CD4-positive, alpha-beta T cell (primary cell): Measurements from ENCODE around the gene DNPH1. TPM values are rescaled to one million over a fixed set of nuclear protein-coding genes. Genes with fewer than 3 reads are reported as not detected.

ENCODE experiments used
- ATAC-seq: fragments of 200-7000 bp; cut with Tn5 transposase; one replicate; pipeline ENCODE4 v1.10.0; 2022; ENCODE audit warnings: mild to moderate bottlenecking; ENCODE audit not compliant: poor library complexity
- CTCF ChIA-PET: fragments of 350-600 bp; sonication (Branson Sonifier 250); formaldehyde crosslinking; loops from one replicate; lab custom pipeline; 2021; ENCODE audit warnings: antibody characterized with exemption, inconsistent platforms; lab: Charles Lee
- POLR2A ChIA-PET: fragments of 350-600 bp; sonication (Branson Sonifier 250); formaldehyde crosslinking; loops from one replicate; lab custom pipeline; 2021; ENCODE audit warnings: antibody characterized with exemption, inconsistent platforms; lab: Charles Lee
- DNase-seq, 14 experiments: peaks; one replicate each; pipeline ENCODE4 v3.0.0-alpha.2; 2013 to 2020; ENCODE audit warnings: mixed read lengths in 2 of 14
- H3K27ac ChIP-seq, 2 donors: one replicate each; pipeline versions ENCODE4 v1.5.1 to v1.7.0; 2013; ENCODE audit warnings: low read length in 2 of 2, low read depth in 1 of 2, mild to moderate bottlenecking in 1 of 2
- H3K27me3 ChIP-seq, 2 experiments: 1 replicate in 1 of 2; 2 replicates in 1 of 2; pipeline versions ENCODE4 v1.6.1 to v1.7.0; 2013; ENCODE audit warnings: low read length in 2 of 2, control low read depth in 1 of 2, mild to moderate bottlenecking in 1 of 2, moderate library complexity in 1 of 2; ENCODE audit not compliant: insufficient read depth in 2 of 2, control insufficient read depth in 1 of 2
- H3K36me3 ChIP-seq: one replicate; pipeline ENCODE4 v1.6.1; 2013; ENCODE audit warnings: low read length, control low read depth; ENCODE audit not compliant: insufficient read depth
- H3K4me1 ChIP-seq: one replicate; pipeline ENCODE4 v1.6.1; 2013; ENCODE audit warnings: low read length, control low read depth; ENCODE audit not compliant: insufficient read depth
- H3K4me3 ChIP-seq: one replicate; pipeline ENCODE4 v1.5.1; 2013; ENCODE audit warnings: mild to moderate bottlenecking, low read length, moderate library complexity
- H3K9me3 ChIP-seq, 2 experiments: 1 replicate in 1 of 2; 2 replicates in 1 of 2; pipeline versions ENCODE4 v1.6.1 to v1.7.0; 2013; ENCODE audit warnings: low read length in 2 of 2, mild to moderate bottlenecking in 2 of 2, control low read depth in 1 of 2, moderate library complexity in 1 of 2; ENCODE audit not compliant: control insufficient read depth in 1 of 2, insufficient read depth in 1 of 2
- H3K27ac Mint-ChIP-seq: one replicate; pipeline ENCODE4 v1.8.0; 2020; ENCODE audit warnings: mixed read lengths
- H3K27me3 Mint-ChIP-seq: one replicate; pipeline ENCODE4 v1.8.0; 2021; ENCODE audit warnings: mixed read lengths
- H3K36me3 Mint-ChIP-seq: one replicate; pipeline ENCODE4 v1.8.0; 2021; ENCODE audit warnings: low read depth, mixed read lengths
- H3K4me1 Mint-ChIP-seq: one replicate; pipeline ENCODE4 v1.8.0; 2021; ENCODE audit warnings: low read depth, mixed read lengths
- H3K4me3 Mint-ChIP-seq: one replicate; pipeline ENCODE4 v1.8.0; 2020; ENCODE audit warnings: mild to moderate bottlenecking, mixed read lengths
- H3K9me3 Mint-ChIP-seq: one replicate; pipeline ENCODE4 v1.8.0; 2020; ENCODE audit warnings: mixed read lengths
- CTCF ChIP-seq: fragments of 200-600 bp; IDR thresholded peaks from one replicate; pipeline ENCODE4 v1.8.0; 2022; ENCODE audit warnings: antibody characterized with exemption, mild to moderate bottlenecking
- intact Hi-C, 2 experiments: fragments of 100-400 bp; cut with DNase I in 1 of 2; cut with micrococcal nuclease in 1 of 2; formaldehyde crosslinking; loops; one replicate each; pipeline versions ENCODE4 v1.15.1 to v1.9.0; 2023 to 2025; cut with DNase I, micrococcal nuclease
- total RNA-seq, 174 experiments: library from RNA in 2 of 174; stranded (reverse) in 2 of 174; gene quantifications; one replicate each; pipeline ENCODE4 v1.2.3 and lab custom pipeline; 2021 to 2026

The DNPH1 gene
- total RNA-seq, 2 experiments from 2014 or later = 27.3 to 30.6 TPM

GRCh38 chr6:43181942-43182860 lies 47.1 kb downstream of the DNPH1 start, which contains the start of gene CUL9:
Gene CUL9, plus strand, starts transcription at chr6:43182196. Its CDS starts 2,115 bp downstream, at chr6:43184311.
- Mint-ChIP-seq H3K27me3 (no peaks in the 10 kb centered on the region), H3K36me3 (peaks cover 55% of the 10 kb centered on the region), H3K27ac (peak within 1 kb of the TSS; percentile 75), H3K9me3 (no peaks in the 10 kb centered on the region), H3K4me3 (peak within 1 kb of the TSS; percentile 92), H3K4me1 (peaks cover 56% of the 10 kb centered on the region)
- peak; percentile 45 to 90 (median 74) for DNase-seq
- Histone ChIP-seq H3K27ac (peak within 1 kb of the TSS; percentile 64 to 68), H3K4me1 (peaks cover 53% of the 10 kb centered on the region), H3K36me3 (peaks cover 40% of the 10 kb centered on the region), H3K9me3 (no peaks in the 10 kb centered on the region), H3K4me3 (peak within 1 kb of the TSS; percentile 86), H3K27me3 (no peaks in the 10 kb centered on the region)
- TF ChIP-seq CTCF = no peak
- peak; percentile 87 for ATAC-seq
- CTCF ChIA-PET = interaction anchor here (0.6 to 1.9 kb wide), 3 partner anchors 7 to 216 kb away, joined by 3 to 11 read pairs (median 3); partner anchors contain the start of gene DNPH1
- intact Hi-C loops = loop anchor here (1.0 to 5.0 kb wide), 4 partner anchors 8 to 295 kb away; partner anchors contain the start of genes DNPH1 (in 1 of the 2), SRF (in 1 of the 2) and TJAP1 (in 1 of the 2)
- POLR2A ChIA-PET = interaction anchor here (0.8 to 1.9 kb wide), 15 partner anchors 8 to 543 kb away, joined by 3 to 20 read pairs (median 3); partner anchors contain the start of genes CNPY3, CUL7, DNPH1 and KLHDC3

DNA sequence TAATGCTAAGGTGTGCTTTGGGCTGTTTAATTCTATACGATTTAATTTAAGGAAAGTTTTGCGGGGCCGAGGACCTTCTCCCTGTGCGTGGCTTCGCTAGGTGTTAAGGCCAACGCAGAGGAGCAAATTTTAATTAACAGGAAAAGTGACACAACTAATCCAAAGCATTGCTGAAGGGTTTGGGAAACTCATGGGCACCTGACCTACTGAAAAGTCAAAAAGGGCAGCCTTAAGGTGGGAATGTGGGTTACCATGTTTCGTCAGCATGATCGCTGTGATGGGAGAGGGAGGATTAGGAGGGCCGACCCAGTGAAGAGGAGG lies 47.7 kb downstream of the DNPH1 start:
- intact Hi-C loops = loop anchor here in 1 of 2 experiments (5.0 kb wide), 1 partner anchor 296 kb away; the partner anchor contains the start of gene TJAP1
- Histone ChIP-seq H3K36me3 (peaks cover 39% of the 10 kb centered on the region), H3K27ac (peak overlapping the region; percentile 64 to 68), H3K9me3 (no peaks in the 10 kb centered on the region), H3K27me3 (no peaks in the 10 kb centered on the region), H3K4me1 (peaks cover 48% of the 10 kb centered on the region), H3K4me3 (peak overlapping the region; percentile 86)
- ATAC-seq (no peak), DNase-seq (no peak)
- POLR2A ChIA-PET = interaction anchor here (0.8 to 1.9 kb wide), 9 partner anchors 9 to 291 kb away, joined by 3 to 20 read pairs (median 6); partner anchors contain the start of genes CNPY3, CUL7, DNPH1 and KLHDC3
- TF ChIP-seq CTCF = no peak
- H3K4me1 Mint-ChIP-seq = peaks cover 55% of the 10 kb centered on the region
- H3K27me3 Mint-ChIP-seq = no peaks in the 10 kb centered on the region
- H3K36me3 Mint-ChIP-seq = peaks cover 55% of the 10 kb centered on the region
- CTCF ChIA-PET = interaction anchor here (0.6 to 1.9 kb wide), 2 partner anchors 48 to 217 kb away, joined by 3 to 11 read pairs; partner anchors contain the start of gene DNPH1
- H3K27ac Mint-ChIP-seq = peak overlapping the region; percentile 75
- H3K9me3 Mint-ChIP-seq = no peaks in the 10 kb centered on the region
- H3K4me3 Mint-ChIP-seq = peak overlapping the region; percentile 92

- Mint-ChIP-seq H3K27ac (peak overlapping the region; percentile 75), H3K4me3 (peak overlapping the region; percentile 92), H3K4me1 (peaks cover 49% of the 10 kb centered on the region), H3K9me3 (no peaks in the 10 kb centered on the region), H3K36me3 (peaks cover 55% of the 10 kb centered on the region), H3K27me3 (no peaks in the 10 kb centered on the region)
- Histone ChIP-seq H3K27me3 (no peaks in the 10 kb centered on the region), H3K27ac (peak overlapping the region; percentile 49 to 64), H3K36me3 (peaks cover 39% of the 10 kb centered on the region), H3K9me3 (no peaks in the 10 kb centered on the region), H3K4me1 (peaks cover 48% of the 10 kb centered on the region), H3K4me3 (no peak overlapping the region)
- POLR2A ChIA-PET = interaction anchor here (1.9 kb wide), 1 partner anchor 9 kb away, joined by 20 read pairs; the partner anchor contains the start of gene SRF
- CTCF ChIA-PET = interaction anchor here (1.5 kb wide), 1 partner anchor 10 kb away, joined by 5 read pairs; the partner anchor contains the start of gene SRF
- no peak for TF ChIP-seq CTCF
- intact Hi-C loops = loop anchor here in 1 of 2 experiments (5.0 kb wide), 1 partner anchor 296 kb away; the partner anchor contains the start of gene TJAP1
- DNase-seq = no peak
- no peak for ATAC-seq
Measured at GRCh38 chr6:43180985-43181384, 48.3 kb downstream of the DNPH1 start.
